AG10803 (cell line): ENCODE data around the gene ZNF557.

Experiments
- DNase-seq: peaks from one replicate; pipeline ENCODE4 v3.0.0; 2010; ENCODE audit warnings: low read depth
- H3K4me3 ChIP-seq: 2 replicates; pipeline ENCODE4 v1.5.1; 2011; ENCODE audit warnings: mild to moderate bottlenecking, low read length, control low read depth
- CTCF ChIP-seq: conservative IDR thresholded peaks from 2 replicates; pipeline ENCODE4 v1.5.1; 2011; ENCODE audit warnings: mild to moderate bottlenecking, low read length, control low read depth, inconsistent platforms

ZNF557 gene

GRCh38 chr19:7074705-7075282 lies 5.3 kb downstream of the ZNF557 start:
- H3K4me3 ChIP-seq: no peak overlapping the region
- no peak for TF ChIP-seq CTCF
- DNase-seq: no peak

GRCh38 chr19:7076151-7076550 lies 6.6 kb downstream of the ZNF557 start:
- H3K4me3 ChIP-seq: no peak overlapping the region
- TF ChIP-seq CTCF: no peak
- DNase-seq: no peak

GRCh38 chr19:7078008-7078407 lies 8.5 kb downstream of the ZNF557 start:
- H3K4me3 ChIP-seq: no peak overlapping the region
- peak; percentile 4 for DNase-seq
- no peak for TF ChIP-seq CTCF

GRCh38 chr19:7083076-7083956 lies 13.8 kb downstream of the ZNF557 start:
- peak; percentile 28 for DNase-seq
- no peak overlapping the region for H3K4me3 ChIP-seq
- no peak for TF ChIP-seq CTCF

GRCh38 chr19:7088999-7089398 lies 19.5 kb downstream of the ZNF557 start:
- H3K4me3 ChIP-seq: no peak overlapping the region
- no peak for DNase-seq
- no peak for TF ChIP-seq CTCF

GRCh38 chr19:7098096-7098495 lies 28.6 kb downstream of the ZNF557 start:
- H3K4me3 ChIP-seq: peak overlapping the region; percentile 81
- DNase-seq: no peak
- TF ChIP-seq CTCF: no peak
